CD4-positive, alpha-beta T cell treated with Interleukin-4 for 4 hours (primary cell): Measurements from ENCODE around the gene NEK11.

Source experiments
- DNase-seq: peaks from one replicate; pipeline ENCODE4 v3.0.0-alpha.2; 2020

The NEK11 gene

DNA sequence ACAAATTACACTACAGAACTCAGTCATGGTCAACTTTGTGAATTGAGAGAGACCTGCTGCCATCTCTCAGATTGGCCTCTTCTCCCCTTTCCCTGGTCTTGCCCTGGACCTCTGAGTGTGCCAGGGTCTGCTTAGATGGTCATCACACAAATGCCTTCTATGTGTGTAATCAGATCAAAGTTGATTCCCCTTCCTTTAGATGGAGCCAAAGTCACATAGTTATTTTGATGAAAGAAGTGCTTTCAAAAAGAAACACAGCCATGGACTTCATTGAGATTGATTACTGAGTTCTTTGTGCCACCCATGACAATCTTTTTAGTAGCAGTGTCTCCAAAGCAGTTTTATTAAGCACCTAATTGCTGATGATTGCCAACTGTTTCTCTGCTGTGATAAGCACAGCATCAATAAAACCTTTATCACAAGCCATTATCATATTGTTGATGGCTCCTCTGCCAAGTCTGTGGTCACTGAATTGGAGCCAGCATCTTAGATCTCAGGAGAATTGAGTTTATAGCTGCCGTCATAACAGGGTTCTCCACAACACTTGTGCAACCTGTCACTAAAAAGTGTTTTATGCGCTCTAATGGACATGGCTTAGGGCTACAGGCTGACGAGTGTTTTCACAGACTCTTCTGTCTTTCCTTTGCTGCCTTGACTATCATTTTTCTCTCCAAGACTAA lies 205.2 kb downstream of the NEK11 start:
- no peak for DNase-seq

DNA sequence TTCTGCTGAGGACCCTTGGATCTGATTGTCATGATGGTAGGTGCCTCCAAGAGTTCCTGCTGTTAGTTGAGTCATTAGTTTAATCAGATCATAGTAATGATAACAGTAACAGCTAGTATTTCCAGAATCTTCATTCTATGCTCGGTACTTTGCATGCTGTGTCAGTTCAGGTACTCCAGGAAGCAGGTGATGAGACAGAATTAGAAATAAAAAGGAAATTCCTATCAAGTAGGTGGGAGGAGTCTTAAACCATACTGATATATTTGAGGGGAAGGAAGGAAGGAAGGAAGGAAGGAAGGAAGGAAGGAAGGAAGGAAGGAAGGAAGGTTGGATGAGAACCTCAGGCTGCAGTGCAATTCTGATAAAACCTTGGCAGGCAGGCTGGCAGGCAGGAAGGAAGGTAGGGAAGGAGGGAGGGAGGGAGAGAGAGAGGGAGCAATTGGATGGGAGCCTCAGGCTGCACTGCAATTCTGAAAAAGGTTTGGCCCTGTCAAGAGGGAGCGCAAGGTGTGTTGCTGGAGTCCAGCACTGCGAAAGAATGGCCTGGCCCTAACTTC lies 206.1 kb downstream of the NEK11 start:
- DNase-seq, result no peak

DNA sequence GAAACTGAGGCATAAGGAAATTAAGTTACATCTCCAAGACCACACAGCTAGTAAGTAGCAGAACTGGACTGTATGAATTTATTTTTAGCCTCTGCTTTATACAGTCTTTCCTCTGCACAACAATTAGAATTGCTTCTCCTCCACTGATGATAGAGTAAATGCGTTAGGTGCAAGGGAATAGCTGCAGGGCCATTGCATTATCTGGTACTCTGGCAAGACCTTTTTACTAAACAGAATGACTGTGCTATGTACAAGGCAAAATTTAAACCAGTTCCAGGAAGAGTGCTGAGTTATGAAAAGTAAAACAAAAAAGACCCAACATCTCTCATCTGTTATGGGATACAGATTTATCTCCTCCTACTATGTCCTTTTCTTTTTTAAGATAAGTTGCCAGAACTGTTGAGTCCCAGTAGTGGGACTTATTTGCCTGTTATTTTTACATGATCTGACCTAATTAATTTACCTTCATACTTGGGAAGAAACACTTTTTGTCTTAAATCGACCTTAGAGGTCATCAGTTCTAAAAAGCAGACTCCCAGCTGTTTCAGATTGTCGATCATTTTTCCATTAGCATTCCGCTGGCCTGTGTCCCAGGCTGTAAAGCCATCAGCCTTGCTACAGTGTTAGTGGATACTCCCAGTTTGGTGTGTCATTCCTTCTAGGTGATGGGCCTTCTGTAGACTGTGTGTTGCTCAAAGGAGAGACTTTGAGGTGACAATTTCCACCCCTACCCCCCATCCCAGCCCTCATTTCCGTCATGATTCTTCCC lies 207.4 kb downstream of the NEK11 start:
- no peak for DNase-seq

DNA sequence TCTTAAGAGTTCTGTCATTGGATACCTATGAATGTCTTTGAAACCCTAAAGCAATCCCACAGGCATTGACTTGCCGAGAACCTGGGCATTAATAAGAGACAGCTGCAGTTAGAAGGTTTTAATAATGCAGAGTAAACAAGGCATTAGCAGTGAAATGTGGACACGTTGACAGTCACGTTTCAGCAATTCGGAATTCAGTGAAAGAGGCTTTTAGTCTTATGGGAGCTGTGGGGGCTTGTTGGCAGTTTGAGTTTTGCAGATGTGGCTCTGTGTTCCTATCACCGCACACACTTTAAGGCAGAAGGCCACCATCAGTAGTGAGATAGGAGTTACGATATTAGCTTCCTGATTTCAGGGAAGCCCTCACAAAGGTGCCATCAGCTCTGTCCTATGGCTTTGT lies 209.7 kb downstream of the NEK11 start:
- no peak for DNase-seq

DNA sequence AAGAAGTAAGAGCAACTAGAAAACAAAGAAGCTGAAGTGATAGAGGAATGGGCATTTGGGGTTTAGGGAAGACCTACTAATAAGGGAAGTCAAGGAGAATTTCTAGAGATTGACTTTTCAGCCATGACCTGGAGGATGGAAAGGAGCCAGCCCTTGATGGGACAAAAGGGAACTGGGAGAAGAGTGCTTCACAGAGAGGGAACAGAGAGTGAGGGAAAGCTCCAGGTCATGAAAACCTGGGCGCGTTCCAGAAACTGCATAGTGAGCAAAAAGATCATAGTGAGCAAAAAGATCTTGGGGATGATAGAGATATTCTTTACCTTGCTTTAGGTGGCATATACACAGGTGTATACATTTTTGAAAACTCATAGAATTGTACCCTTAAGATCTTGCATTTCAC lies 211.8 kb downstream of the NEK11 start:
- DNase-seq, result no peak

DNA sequence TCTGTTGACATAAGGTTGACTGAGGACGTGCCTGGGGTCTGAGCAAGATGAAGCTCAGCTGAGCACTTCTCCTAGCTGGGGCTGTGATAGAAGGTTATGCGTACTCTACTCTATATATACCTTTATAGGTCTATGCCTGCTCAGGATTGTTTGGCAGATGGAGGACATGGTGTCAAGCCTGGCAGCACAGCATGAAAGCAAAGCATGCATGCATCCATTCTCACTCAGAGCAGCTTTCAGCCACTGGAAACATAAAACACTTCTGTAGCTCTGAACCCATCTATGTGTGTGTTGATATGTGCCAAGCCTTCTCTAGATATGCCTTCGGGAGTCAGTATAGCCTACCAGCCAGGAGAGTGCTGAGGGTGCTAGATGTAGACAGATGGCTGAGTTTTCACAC lies 212.6 kb downstream of the NEK11 start:
- DNase-seq, result no peak

DNA sequence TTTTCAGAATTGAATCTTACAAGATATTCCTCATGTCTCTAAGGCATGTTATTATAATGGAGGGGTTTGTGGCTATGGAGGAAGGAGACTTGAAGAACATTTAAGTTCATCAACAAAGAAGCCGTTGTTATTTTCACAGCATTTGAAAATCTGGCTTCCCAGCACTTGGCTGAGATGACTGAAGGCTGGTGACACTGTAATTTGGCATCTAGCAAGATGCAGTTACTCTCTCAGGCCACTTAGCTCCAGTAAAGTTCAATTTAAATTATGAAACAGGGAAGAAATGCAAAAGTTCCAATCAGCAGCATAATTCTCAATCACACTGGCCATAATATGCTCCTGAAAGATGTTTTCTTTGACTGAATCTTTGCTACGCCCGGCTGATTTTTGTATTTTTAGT lies 215.5 kb downstream of the NEK11 start:
- no peak for DNase-seq

DNA sequence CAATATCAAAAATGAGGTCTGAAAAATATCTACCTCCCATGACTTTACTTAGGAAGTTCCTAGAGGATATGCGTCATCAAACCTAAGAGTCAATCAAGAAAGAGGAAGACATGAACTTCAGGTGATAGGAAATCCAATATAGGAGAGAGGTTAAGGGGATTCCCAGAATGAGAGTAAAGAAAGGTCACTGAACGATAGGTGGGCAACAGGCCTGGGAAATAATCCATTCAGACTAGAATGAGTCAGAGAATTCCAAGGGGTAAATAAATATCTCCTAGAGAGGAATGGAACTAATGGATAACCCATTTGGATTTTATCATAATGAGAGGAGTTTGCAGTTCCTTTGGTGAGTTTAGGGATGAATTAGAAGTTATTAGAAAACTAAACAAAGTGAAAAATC lies 223.8 kb downstream of the NEK11 start:
- no peak for DNase-seq

DNA sequence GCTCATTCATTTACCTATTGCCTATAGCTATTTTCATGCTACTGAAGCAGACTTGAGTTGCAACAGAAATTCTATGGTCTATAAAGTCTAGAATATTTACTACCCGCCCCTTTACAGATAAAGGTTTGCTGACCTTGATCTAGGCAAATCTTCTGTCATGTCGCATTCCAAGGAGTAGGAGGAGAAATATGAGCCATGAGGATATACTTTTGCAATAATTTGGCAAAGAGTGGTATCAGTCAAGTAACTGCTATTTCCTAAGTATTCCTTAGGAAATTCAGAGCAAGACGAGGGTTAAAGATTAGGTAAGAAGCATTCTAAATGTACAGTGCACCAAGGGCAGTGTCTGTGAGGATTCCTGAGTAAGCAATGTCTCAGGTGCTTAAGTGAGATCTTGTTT lies 233.8 kb downstream of the NEK11 start:
- no peak for DNase-seq

DNA sequence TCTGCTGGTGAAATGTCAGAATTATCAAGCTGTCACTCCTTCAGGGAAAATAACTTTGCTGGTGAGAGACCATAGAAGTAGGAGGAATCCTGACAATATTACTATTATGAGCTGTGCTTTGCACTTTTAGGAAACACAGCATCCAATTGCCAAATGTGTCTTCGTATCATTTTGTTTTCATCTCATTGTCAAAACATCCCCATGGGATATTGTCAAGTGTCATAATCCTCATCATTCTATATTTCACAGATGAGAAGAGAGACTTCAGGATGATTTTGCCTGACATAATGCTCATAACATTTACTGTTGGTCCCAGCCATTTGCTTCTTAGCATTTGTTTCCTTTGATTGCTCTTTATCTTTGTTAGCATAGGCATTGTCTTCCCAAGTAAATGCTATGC lies 234.4 kb downstream of the NEK11 start:
- no peak for DNase-seq

DNA sequence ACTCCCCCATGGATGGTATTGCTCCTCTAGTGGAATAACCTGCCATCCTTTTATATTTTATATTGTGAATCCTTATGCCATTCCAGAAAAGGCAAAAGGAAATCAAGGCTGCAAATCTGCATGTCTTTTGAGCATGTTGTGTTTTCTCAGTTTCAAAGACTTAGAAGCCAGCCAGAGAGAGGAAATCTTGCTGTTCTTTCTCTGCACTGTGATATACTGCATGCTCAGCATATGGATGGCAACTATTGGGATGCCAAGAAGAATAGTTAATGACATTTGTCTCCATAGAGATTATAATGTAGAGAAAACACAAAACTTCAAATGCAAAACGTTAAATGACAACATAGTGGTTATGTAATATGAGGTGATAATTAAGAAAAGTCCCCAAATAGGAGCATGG lies 248.9 kb downstream of the NEK11 start:
- no peak for DNase-seq

DNA sequence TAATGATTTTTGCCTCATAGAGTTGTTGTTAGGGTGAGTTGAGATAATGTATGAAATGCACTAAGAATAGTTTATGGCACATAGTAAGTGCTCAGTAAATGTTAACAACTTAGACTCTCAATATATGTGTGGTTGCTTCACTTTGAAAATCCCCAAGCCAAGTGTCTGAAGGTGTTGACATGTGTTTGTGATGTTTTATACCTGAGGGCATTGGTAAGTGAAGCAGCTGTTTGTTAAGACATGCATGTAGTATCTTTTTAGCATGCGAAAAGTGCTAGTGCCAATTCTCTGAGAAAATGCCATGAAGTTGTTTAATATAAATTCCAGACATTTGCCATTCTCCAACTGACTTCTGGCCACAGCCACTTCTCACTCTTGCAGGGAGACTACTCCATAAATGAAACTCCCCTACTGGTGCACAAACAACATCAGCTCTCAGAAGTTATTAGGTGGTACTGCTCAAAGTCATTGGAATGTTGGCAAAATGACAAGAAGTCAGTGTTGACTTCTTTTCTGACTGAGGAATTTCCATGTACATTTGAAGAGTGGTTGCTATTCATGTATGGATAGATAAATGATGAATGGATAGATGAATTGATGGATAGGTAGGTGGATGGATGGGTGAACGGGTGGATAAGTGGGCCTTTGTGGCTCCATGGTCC lies 251.3 kb downstream of the NEK11 start:
- DNase-seq, result no peak

DNA sequence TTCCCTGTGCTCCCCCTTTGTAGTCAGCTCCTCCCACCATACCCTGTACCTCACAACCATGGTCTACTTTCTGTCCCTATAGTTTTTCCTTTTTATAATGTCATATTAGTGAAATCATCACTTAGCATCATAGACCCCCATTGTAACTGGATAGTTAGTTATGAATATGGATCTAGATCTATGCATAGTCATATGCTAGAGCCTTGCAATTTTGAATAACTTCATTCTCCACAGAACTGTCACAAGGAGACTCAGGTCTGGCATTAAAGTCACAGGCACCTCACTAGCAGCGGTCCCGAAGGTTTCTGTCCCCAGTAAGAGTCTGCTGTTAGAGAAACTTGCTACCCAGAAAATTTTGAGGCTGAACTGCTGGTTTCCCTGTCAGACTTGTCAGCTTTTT lies 252.9 kb downstream of the NEK11 start:
- no peak for DNase-seq

DNA sequence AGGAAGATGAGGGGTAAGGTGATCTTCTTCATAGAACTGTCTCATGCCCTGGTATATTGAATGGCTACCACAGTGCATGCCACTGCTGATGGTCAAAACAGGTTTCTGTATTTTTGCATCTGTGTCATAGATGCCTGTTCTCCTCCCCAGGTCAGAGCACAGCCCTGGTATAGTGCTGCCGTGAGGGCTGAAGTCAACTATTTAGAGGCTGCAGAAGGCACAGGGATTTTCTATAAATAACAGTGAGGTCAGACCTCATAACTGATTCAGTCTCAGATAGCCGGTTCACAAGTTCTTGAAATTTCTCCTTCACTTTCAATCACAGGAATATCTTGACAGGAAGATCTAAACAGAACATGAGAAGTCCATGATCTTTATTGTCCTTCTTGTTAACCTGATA lies 255.7 kb downstream of the NEK11 start:
- DNase-seq, result no peak

DNA sequence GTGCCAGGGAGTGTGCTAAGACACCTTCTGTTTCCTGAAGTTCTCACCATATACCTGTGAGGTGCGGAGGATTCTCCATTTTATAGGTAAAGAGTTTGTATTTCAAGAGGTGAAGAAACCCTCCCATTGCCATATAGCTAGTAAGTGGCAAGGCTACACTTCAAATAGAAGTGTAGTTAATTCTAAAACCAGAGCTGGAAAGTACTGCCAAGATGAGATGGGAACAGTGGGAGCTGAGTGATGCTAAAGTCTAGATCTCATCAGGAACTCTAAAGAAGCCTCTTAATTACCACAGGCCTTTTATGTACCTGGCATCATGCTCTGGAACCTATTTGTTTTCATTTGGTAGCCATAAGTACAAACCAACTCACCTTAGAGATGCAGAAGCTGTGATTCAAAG lies 256.3 kb downstream of the NEK11 start:
- no peak for DNase-seq

DNA sequence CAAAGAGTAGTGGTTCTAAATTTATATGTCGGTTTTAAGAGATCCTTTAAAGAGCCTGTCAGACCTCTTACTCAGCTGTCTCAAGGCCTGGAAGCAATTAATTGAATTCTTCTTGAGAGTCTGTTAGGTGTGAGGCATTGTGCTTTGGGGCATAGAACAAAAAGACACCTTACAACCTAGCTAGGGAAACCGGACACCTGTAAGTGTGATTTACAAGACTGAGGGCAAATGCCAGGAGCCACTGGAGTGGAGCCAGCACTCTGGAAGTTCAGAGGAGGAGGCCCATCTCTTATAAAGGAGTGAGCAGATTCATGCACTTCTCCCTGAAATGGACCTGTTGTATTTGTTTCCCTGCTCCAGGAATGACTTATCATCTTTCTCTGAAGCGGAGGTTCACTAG lies 257.2 kb downstream of the NEK11 start:
- DNase-seq, result no peak

DNA sequence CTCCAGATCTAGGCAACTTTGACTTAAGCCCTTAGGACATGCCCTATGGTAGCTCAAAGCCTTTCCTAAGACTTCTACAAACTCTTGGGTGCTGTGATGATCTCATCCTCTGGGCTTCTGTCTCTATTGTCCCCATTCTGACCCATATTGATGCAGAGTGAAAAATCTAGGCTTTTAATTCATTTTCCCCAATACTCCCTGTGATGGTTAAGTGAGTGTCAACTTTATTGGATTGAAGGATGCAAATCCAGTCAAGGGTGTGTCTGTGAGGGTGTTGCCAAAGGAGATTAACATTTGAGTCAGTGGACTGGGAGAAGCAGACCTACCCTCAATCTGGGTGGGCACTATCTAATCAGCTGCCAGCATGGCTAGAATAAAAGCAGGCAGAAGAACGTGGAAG lies 257.6 kb downstream of the NEK11 start:
- DNase-seq, result no peak

DNA sequence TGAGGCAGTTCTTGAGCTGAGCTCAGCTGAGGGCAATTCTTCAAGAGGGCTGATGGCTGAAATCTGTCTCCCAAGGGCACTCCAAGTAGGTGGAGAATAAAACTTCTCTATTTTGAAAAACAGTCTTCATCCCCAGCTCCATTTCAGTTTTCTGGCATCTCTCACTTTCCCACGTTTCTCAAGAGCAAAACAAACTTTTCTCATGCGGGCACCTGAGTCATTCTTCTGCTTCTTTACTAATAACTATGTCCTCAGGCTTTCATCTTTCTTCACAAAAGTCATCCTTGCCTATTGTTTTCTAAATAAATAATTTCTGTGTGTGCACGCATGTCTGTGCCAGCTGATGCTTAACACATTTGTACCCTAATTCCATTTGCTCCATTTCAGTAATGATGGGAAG lies 258.8 kb downstream of the NEK11 start:
- no peak for DNase-seq

DNA sequence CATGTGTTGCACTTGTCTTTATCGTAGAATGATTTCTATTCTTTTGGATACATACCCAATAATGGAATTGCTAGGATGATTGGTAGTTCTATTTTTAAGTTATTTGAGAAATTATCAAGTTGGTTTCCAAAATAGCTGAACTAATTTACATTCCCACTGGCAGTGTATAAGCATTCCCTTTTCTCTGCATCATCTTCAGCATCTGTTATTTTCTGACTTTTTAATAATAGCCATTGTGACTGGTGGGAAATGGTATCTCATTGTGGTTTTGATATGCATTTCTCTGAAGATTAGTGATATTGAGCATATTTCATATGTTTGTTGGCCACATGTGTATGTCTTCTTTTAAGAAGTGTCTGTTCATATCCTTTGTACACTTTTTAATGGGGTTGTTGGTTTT lies 273.2 kb downstream of the NEK11 start:
- DNase-seq, result no peak

DNA sequence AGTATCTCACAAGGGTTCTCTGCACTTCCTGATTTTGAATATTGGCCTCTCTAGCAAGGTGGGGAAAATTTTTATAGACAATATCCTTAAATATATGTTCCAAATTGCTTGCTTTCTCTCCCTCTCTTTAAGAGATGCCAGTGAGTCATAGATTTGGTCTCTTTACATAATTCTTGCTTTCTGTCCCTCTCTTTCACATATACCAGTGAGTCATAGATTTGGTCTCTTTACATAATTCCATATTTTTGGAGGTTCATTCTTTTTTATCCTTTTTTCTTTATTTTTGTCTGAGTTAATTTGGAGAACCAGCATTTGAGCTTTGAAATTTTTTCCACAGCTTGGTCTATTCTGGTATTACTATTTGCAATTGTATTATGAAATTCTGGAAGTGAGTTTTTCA lies 277.2 kb downstream of the NEK11 start:
- no peak for DNase-seq

DNA sequence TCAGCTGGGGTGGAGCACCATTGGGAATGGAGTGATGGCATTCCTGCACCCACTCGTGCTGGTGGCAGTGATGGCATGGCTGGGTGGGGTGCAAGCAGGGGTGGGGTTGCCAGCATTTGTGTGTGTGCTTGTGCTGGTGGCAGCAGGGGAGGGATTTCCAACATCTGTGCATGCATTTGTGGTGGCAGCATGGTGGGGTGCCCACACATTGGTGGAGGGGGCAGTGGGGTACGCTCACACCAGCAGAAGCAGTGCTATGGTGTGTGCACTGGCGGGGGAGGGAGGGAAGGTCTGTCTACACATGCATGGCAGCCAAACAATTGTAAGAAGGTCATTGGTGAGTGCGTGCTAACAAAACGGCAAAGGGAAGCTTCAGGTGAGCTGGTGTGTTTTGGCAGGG lies 278.2 kb downstream of the NEK11 start:
- no peak for DNase-seq

DNA sequence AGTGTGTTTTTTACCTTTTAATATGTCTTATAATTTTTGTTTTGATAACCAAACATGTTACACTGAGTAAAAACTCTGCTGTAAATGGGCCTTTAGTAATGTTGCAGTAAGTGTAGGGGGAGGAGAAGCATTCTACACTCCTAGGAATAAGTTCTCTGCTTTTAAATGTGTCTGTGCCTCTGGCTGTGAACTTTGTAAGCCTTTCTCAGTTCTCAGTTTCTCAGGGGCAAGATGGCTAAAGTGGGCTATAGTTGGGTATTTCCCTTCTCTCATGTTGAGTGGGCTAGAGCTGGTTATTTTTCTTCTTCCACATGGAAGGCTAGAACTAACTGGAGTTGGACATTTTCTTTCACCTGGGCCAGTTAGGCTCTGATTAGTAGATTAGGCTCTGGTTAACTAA lies 279.6 kb downstream of the NEK11 start:
- no peak for DNase-seq

DNA sequence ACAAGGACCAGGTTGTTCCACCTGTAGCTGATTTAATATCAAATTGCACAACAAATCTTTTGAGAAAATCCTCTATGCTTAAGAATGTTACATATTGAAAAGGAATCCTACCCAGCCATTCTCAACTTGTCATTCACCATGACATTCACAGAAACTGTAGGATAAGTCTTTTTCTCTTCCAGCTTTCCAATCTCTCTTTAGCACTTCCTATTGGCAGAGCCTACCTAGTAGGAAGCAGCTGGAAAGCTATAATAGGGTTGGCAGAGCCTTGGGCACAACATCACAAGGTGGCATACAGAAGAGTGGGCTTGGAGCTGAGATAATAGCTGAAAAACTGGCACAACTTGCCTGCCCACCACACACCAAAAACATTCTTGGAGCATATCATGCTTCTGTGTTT lies 287.6 kb downstream of the NEK11 start:
- DNase-seq, result no peak

DNA sequence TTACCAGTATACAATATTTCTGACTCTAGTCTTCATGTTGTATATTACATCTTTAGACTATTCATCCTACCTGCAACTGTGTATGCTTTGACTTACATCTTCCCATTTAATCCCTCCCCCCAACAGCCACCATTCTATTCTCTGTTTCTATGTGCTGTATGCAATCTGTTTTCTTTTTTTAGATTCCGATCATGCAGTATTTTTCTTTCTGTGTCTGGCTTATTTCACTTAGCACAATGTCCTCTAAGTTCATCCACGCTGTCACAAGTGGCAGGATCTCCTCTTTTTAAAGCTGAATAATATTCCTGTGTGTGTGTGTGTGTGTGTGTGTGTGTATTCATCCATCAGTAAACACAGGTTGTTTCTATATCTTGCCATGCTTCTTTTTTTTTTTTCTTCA lies 288.5 kb downstream of the NEK11 start:
- no peak for DNase-seq
